GM19023 (cell line): Measurements from ENCODE around the gene CCDC12.

ENCODE experiments used
- ATAC-seq: cut with Tn5 transposase; IDR thresholded peaks from one replicate; pipeline ENCODE4 v1.9.1; 2021; ENCODE audit warnings: mild to moderate bottlenecking, moderate library complexity; ENCODE audit not compliant: unreplicated experiment

Gene CCDC12

DNA sequence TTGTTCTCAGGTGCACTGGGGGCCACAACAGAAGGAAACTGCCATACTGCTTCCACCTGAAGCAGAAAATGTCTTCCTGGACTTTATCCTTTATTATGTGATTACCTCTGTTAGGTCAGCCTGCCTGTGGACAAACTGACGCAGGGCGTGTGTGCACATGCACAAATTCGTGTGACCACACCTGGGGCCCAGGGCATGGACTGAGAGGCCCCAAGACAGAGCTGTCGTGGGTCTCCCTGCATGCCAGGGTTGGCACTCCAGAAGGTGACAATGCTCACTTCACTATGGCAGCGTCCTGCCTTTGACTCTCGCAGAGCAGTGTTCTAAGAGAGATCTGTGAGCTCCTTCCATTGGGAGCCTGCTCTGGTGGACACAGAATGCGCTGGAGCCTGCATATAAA, 34.5 kb downstream of the CCDC12 start:
- ATAC-seq = no peak

GRCh38 chr3:46939578-46940445, 36.7 kb downstream of the CCDC12 start:
- ATAC-seq = no peak

DNA sequence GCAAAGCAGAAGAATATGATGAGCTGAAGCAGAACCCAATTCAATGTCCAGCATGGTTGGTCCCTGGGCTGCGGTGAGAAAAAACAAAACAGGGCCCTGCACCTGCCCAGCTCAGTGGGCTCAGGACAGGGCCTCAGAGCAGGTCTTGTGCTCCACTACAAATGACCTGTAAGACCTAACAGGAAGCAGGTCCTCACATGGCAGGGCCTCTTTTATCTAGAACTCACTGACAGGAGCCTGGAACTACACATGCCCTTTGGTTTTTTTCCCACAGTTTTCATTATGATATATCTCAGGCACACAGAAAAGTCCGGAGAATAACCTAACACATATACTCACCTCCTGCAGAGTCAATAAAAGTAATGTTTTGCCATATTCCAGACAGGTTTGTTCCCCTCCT, 38.4 kb downstream of the CCDC12 start:
- ATAC-seq = no peak

DNA sequence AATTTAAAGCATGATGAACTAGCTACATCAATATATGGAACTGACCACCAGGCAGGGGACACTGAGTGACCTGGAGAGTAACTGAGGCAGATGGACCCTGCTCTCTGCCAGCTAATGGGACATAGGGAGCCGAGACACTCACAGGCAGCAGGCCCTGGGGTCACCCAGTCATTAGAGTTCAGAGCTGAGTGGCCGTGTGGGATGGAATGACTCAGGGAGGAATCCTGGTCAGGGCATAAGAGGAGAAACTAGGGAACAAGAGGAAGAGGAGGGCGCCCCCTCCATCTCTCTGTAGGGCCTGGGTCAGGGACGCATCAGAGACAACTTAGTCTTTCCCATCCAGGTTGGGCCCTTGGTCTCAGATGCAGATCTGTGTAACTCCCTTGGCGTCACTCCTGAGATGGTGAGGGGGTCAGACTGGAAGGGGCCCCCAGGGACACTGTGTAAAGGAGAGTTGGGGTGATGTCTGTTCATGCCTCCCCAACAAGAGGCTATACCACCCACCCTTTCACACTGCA, 39.8 kb downstream of the CCDC12 start:
- ATAC-seq = no peak

DNA sequence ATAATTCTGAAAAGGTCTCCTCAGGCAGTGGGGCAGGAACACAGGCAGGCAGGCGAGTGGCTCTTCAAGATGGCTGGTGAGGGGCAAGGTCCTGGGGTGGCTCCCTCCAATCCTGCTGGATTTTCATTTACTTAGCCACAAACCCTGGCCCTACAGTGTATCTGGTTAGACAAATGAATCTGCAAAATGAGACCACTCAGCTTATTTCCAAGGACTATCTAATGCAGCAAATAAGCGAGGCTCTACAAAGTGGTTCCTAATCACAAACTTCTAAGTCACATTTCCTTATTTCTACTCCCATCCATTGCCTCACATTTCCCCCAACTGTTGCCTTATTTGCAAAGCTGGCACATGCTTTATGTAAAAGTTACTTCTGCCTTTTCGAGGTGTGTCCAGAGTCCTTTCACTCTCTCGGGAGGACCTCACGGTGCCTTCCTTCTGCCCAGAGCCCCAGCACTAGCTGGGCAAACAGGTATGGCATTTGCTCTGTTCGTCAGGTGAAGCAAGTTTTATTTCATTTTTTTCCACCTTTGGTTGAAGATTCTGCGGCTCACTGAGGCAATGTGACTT, 40.5 kb downstream of the CCDC12 start:
- no peak for ATAC-seq

- ATAC-seq = no peak
These were observed 41.2 kb downstream of the CCDC12 start for GRCh38 chr3:46935168-46935858.

DNA sequence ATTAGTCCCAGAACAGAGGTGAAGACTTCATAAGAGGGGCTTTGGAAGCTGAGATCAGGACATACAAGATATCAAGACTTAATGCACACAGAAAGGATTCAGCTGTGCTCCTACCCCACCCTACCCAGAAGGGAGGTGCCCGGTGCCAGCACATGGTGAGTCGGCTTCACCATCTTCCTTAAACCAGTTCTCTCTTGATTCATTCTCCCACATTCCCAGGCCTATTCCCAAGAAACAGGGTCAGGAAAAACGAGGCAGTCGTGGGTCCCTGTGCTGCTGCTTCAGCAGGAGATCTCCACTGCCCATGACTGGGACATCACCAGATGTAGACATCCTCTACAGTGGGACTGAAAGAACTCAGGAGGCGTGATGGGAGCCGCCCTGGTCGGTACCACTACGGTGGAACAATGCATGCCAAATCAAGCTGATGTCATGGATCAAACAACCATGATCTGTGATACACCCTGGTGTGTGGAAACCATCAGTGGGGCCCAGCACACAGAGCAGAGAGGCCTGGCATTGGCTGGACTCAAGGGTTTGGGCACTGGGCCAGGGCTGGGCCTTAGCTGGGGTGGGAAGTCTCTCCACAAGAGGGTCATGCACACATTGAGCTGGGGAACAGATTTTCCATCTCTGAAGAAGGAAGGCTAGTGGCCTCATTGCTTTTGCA, 41.9 kb downstream of the CCDC12 start:
- ATAC-seq = no peak

- ATAC-seq = no peak
These were observed 42.5 kb downstream of the CCDC12 start for GRCh38 chr3:46934072-46934471.

GRCh38 chr3:46933261-46933660, 43.3 kb downstream of the CCDC12 start:
- ATAC-seq = no peak

- no peak for ATAC-seq
These were observed 43.9 kb downstream of the CCDC12 start for GRCh38 chr3:46932455-46933225.

DNA sequence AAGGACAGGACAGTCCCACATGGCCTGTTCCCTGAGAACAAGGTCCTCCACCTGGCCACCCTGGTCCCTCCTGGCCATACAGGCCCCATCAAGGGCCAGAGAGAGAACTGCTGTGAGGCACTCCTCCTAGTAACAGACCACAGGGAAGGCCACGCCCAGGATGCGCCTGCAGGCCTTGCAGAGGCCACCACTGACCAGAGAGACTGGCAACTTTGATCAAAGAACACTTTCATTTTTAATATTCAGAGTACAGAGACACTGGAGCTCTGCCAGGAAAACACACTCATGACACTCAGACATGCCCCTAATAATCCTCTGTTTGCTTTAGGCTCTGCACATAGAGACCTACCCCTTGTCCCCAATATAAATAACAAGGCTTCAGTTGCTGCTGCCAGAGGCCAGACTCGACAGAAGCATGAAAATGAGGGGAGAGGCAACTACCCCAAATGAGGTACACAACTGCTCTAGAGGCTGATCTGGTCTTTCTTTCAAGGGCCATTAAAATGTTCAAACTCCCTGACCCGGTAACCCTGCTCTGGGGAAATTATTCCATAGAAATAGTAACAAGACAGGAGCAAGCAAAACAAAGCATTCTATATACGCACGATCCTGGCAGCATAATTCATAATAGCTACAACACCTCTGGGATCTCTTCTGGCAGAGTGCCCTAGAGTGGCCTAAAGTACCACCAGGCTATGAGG, 44.8 kb downstream of the CCDC12 start:
- no peak for ATAC-seq

GRCh38 chr3:46930945-46931403, 45.6 kb downstream of the CCDC12 start:
- no peak for ATAC-seq

- no peak for ATAC-seq
These were observed 46.2 kb downstream of the CCDC12 start for GRCh38 chr3:46930166-46930944.

GRCh38 chr3:46929324-46929723, 47.2 kb downstream of the CCDC12 start:
- no peak for ATAC-seq

GRCh38 chr3:46928282-46928681, 48.3 kb downstream of the CCDC12 start:
- ATAC-seq = no peak

DNA sequence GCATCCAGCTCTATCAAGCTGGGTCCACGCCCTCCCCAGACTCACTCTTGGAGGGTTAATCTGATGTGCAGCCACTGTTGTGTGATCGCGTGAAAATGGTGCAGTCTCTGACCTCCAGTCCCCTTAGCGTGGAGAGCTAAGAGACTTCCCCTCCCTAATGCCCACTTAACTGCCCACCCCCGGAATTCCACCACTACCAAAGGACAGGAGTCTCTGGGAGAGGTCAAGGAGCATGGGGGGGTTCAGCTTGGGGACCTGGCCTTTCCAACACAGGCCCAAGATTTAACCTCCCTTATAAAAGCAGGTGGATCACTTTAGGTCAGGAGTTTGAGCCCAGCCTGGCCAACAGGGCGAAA, 48.8 kb downstream of the CCDC12 start:
- no peak for ATAC-seq

- peak; percentile 53 for ATAC-seq
These were observed 49.5 kb downstream of the CCDC12 start for GRCh38 chr3:46926871-46927717.

DNA sequence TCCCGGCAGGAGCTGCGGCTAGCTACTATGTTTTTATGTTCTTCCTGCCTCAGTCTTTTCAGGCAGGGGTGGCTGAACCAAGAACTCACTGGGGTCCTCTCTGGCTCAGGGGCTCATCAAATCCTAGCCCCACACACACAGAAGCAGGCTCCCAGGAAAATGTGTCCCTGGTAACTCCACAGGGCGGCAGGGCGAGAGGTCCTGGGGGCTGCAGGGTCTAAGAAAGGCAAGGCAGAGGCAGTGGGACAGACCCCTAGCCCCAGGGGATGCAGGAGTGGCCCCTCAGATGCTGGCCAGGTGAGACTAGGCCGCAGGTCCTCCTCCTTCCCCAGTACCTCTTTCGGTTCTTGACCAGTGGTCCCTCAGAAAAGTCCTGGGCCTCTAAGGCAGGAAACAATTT, 50.1 kb downstream of the CCDC12 start:
- peak; percentile 3 for ATAC-seq
